Measurements from ENCODE around the gene PIGS. TPM values are rescaled to one million over a fixed set of nuclear protein-coding genes. Genes with fewer than 3 reads are reported as not detected.

The PIGS gene
- total RNA-seq, 4 donors from 2014 or later = 7.2 to 48.3 (median 26.6) TPM

DNA sequence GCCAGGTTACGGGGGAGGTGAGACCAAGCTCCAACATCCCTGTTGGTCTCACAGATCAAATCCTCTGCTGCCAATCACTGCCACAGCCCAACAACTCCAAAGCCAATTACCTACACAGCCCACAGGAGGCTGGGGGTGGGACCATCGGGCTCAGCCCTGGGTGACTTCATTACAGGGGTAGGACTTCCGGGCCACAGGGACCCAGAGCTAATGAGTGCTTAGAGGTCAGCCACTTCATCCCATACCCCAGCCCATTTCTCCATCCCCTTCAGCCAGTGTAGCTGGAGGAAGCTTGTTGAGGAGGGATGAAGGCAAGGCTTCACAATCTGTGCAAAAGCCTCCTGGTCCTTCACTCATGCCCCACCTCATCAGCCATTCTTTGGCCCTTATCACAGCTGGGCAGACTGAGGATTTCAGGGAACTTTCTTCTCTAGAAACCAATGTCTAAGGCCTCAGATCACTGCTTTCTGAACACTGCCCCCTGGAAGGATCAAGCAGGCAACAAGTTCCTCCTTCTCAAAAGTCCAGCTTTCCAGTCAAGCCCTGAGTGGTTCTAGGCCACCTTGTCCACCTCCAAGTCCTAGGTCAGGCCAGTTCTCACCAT lies 59.4 kb downstream of the PIGS start:
- Histone ChIP-seq H3K36me3 (no peaks in the 10 kb centered on the region), H3K27ac (no peak overlapping the region), H3K4me1 (no peaks in the 10 kb centered on the region), H3K27me3 (peaks cover 0 to 8% of the 10 kb centered on the region in 2 donors), H3K4me3 (no peak overlapping the region), H3K9me3 (no peaks in the 10 kb centered on the region)
- DNase-seq = no peak
- TF ChIP-seq, protein P1, sequence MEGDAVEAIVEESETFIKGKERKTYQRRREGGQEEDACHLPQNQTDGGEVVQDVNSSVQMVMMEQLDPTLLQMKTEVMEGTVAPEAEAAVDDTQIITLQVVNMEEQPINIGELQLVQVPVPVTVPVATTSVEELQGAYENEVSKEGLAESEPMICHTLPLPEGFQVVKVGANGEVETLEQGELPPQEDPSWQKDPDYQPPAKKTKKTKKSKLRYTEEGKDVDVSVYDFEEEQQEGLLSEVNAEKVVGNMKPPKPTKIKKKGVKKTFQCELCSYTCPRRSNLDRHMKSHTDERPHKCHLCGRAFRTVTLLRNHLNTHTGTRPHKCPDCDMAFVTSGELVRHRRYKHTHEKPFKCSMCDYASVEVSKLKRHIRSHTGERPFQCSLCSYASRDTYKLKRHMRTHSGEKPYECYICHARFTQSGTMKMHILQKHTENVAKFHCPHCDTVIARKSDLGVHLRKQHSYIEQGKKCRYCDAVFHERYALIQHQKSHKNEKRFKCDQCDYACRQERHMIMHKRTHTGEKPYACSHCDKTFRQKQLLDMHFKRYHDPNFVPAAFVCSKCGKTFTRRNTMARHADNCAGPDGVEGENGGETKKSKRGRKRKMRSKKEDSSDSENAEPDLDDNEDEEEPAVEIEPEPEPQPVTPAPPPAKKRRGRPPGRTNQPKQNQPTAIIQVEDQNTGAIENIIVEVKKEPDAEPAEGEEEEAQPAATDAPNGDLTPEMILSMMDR (IDR thresholded peaks at IDR 0.05) = no peak
- TF ChIP-seq POLR2A (IDR thresholded peaks at IDR 0.05) = no peak
- intact Hi-C loops (cut with DNase I; ENCODE audit: low total_unique reads) = no loop called here

DNA sequence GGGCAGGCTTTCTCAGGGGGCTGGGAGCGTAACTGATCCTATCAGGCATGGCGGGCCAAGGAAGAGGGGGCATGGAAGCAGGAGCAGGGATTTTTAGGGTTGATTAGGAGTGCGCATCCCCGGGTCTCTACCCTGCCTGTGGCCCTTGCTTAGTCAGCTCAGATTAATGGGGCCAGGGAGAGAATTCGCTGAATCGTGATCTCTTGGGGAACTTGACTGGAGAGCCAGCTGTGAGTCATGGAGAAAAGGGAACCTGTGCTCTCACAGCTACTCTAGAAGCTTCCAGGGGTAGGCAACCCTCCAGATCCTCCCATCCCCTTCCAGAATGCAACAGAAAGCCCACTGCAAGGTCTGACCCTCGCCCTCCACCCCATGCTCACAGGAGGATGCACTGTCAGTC lies 61.5 kb downstream of the PIGS start:
- Histone ChIP-seq H3K36me3 (no peaks in the 10 kb centered on the region), H3K9me3 (no peaks in the 10 kb centered on the region), H3K27ac (no peak overlapping the region), H3K4me3 (no peak overlapping the region), H3K4me1 (no peaks in the 10 kb centered on the region), H3K27me3 (peaks cover 0 to 8% of the 10 kb centered on the region in 2 donors)
- intact Hi-C loops (cut with DNase I; ENCODE audit: low total_unique reads) = no loop called here
- no peak for DNase-seq
- TF ChIP-seq, protein P1 (IDR thresholded peaks at IDR 0.05) = no peak
- no peak for TF ChIP-seq POLR2A (IDR thresholded peaks at IDR 0.05)

DNA sequence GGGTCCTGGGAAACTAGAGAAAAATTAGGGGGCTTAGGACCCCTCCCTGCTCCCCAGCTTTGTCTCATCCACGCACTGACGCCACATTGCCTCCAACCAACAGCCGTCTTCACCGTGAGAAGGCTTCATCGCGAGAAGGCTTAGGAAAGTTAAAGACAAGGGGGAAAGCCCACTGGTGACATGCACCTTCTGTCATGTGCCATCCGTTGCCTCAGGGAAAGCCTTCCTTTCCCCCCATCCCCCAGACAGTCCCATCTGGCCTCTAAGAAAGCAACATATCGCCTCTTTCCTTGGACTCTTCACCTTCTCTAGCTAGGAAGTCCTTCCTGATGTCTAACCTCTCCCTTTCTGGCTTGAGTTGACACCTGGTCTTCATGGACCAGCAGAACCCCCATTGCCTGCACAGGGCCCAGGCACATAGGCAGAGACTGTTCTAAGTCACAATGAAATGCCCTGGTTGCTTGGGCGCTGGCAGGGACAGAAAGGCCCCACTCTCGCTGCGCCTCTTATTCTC lies 63.1 kb downstream of the PIGS start:
- H3K4me3 ChIP-seq = no peak overlapping the region
- H3K9me3 ChIP-seq = no peaks in the 10 kb centered on the region
- DNase-seq = no peak
- no peak overlapping the region for H3K27ac ChIP-seq
- intact Hi-C loops (cut with DNase I; ENCODE audit: low total_unique reads) = no loop called here
- H3K36me3 ChIP-seq = no peaks in the 10 kb centered on the region
- no peaks in the 10 kb centered on the region for H3K4me1 ChIP-seq
- no peak for TF ChIP-seq POLR2A (IDR thresholded peaks at IDR 0.05)
- TF ChIP-seq, protein P1 (IDR thresholded peaks at IDR 0.05) = no peak
- peaks cover 0 to 8% of the 10 kb centered on the region in 2 donors for H3K27me3 ChIP-seq

DNA sequence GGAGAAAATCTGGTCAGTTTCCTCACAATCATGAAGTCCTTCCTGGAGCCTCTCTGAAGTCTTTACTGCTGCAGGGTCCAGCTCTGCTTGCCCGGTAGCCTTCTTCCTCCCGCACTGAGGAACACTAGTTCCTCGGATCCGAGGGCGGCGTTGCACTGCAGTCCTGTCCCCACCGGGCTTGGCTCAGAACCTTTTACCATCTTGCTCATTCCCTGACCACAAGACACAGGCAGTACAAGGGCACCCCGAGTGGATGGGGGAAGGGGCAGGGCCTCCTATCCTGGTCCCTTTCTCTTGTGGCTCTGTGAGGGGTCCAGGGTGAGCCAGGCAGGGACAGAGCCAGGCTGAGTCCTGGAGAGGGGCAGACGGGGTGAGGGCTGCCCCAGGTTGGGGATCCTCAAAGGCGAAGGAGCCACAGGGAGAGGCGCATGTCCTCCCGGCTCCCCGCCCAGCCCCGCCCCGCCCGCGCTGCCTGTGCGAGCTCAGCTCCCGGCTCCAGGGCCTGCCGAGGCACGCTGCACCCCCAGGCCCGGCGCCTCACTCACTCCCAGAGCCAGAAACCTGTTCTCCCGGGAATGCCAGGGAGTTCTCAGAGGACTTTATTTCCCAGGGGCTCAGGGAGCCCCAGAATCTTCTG lies 63.6 kb downstream of the PIGS start:
- no peaks in the 10 kb centered on the region for H3K4me1 ChIP-seq
- no peak overlapping the region for H3K27ac ChIP-seq
- no peaks in the 10 kb centered on the region for H3K9me3 ChIP-seq
- intact Hi-C loops (cut with DNase I; ENCODE audit: low total_unique reads) = no loop called here
- no peak overlapping the region for H3K4me3 ChIP-seq
- no peaks in the 10 kb centered on the region for H3K36me3 ChIP-seq
- TF ChIP-seq POLR2A (IDR thresholded peaks at IDR 0.05) = no peak
- TF ChIP-seq, protein P1 (IDR thresholded peaks at IDR 0.05) = no peak
- no peak for DNase-seq
- H3K27me3 ChIP-seq = peaks cover 0 to 8% of the 10 kb centered on the region in 2 donors

DNA sequence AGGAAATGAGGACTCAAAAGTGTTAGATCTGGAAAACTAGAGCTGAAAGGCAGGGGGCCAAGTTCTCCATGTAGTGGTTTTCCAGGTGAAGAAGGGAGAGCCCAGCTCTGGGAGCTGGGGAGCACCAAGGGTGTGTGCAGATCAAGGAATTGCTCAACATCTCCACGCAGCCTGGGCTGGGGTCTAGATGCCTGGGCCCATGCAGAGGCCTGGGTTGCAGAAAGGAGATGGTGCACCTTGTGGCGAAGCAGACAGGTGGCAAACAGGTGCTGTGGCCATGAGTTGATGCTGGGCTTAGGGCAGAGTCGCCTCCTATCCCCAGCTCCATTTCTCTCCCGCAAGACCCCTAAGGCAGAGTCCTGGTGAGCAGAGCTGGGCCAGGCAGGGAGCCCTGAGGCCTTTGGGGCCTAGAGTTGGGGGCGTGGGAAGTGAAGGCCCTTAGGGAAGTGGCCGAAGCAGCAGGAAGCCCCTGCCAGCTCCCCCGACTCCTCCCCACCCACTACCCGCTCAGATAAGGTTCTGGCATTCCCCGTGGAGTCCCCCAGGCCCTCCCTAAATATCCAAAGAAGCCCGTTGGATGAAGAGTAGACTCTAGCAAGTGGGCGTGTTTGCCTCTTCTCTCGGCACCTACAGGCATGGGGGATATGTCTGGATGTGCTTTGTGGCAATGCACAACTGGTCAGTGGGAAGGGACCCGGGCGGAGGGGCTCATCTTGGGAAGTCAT lies 64.4 kb downstream of the PIGS start:
- intact Hi-C loops (cut with DNase I; ENCODE audit: low total_unique reads) = no loop called here
- peaks cover 0 to 8% of the 10 kb centered on the region in 2 donors for H3K27me3 ChIP-seq

More for the DNA sequence above, 64.4 kb downstream of the PIGS start:
- no peaks in the 10 kb centered on the region for H3K4me1 ChIP-seq
- no peak overlapping the region for H3K4me3 ChIP-seq
- H3K36me3 ChIP-seq = no peaks in the 10 kb centered on the region
- no peak for TF ChIP-seq POLR2A (IDR thresholded peaks at IDR 0.05)
- TF ChIP-seq, protein P1 (IDR thresholded peaks at IDR 0.05) = no peak
- DNase-seq = no peak
- H3K9me3 ChIP-seq = no peaks in the 10 kb centered on the region
- H3K27ac ChIP-seq = no peak overlapping the region
